Measurements from ENCODE around the gene SPOCK1.
"Not testable (repeated sequence)": the region's sequence is repeated elsewhere in the genome, so short reads cannot be mapped to it uniquely, and the experiment has no call there.

DNA sequence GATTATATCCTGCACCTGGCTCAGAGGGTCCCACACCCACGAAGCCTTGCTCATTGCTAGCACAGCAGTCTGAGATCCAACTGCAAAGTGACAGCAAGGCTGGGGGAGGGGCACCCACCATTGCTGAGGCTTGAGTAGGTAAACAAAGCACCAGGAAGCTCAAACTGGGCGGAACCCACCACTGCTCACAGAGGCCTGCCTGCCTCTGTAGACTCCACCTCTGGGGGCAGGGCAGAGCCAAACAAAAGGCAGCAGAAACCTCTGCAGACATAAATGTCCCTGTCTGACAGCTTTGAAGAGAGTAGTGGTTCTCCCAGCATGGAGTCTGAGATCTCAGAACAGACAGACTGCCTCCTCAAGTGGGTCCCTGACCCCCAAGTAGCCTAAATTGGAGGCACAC, 36.3 kb upstream of the SPOCK1 start:
- TF ChIP-seq RFX5 (IDR thresholded peaks at IDR 0.05; ENCODE audit: low read depth, low read length); RAD21 (IDR thresholded peaks at IDR 0.05; ENCODE audit: low read length); MAFK (IDR thresholded peaks at IDR 0.05; ENCODE audit: low read depth, low read length); POLR2A (IDR thresholded peaks at IDR 0.05; ENCODE audit: low read depth, low read length): not testable (repeated sequence)
- TF ChIP-seq, protein P1, sequence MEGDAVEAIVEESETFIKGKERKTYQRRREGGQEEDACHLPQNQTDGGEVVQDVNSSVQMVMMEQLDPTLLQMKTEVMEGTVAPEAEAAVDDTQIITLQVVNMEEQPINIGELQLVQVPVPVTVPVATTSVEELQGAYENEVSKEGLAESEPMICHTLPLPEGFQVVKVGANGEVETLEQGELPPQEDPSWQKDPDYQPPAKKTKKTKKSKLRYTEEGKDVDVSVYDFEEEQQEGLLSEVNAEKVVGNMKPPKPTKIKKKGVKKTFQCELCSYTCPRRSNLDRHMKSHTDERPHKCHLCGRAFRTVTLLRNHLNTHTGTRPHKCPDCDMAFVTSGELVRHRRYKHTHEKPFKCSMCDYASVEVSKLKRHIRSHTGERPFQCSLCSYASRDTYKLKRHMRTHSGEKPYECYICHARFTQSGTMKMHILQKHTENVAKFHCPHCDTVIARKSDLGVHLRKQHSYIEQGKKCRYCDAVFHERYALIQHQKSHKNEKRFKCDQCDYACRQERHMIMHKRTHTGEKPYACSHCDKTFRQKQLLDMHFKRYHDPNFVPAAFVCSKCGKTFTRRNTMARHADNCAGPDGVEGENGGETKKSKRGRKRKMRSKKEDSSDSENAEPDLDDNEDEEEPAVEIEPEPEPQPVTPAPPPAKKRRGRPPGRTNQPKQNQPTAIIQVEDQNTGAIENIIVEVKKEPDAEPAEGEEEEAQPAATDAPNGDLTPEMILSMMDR (conservative IDR thresholded peaks at IDR 0.05; ENCODE audit: low read depth, low read length): not testable (repeated sequence)

All from IMR-90 (cell line).